HG03571 (cell line): ENCODE measurements around the gene S100P.
"Not testable (repeated sequence)": the region's sequence is repeated elsewhere in the genome, so short reads cannot be mapped to it uniquely, and the experiment has no call there.

Experiments used
- ATAC-seq: cut with Tn5 transposase; IDR thresholded peaks from one replicate; pipeline ENCODE4 v1.9.1; 2021; ENCODE audit not compliant: unreplicated experiment

Gene S100P

GRCh38 chr4:6720202-6720699, 26.6 kb downstream of the S100P start:
- no peak for ATAC-seq

- no peak for ATAC-seq
Observed at GRCh38 chr4:6721121-6721520, 27.4 kb downstream of the S100P start.

- no peak for ATAC-seq
Observed at GRCh38 chr4:6722891-6723290, 29.2 kb downstream of the S100P start.

- no peak for ATAC-seq
Observed at GRCh38 chr4:6723851-6724250, 30.2 kb downstream of the S100P start.

GRCh38 chr4:6724421-6725111, 30.9 kb downstream of the S100P start:
- no peak for ATAC-seq

- ATAC-seq, result not testable (repeated sequence)
Observed at GRCh38 chr4:6725427-6725961, 31.8 kb downstream of the S100P start.

- ATAC-seq, result no peak
Observed at GRCh38 chr4:6727081-6727942, 33.6 kb downstream of the S100P start.

GRCh38 chr4:6727943-6728250, 34.2 kb downstream of the S100P start:
- no peak for ATAC-seq

- ATAC-seq, result no peak
Observed at GRCh38 chr4:6728320-6729029, 34.8 kb downstream of the S100P start.

GRCh38 chr4:6730603-6731317, 37.1 kb downstream of the S100P start:
- no peak for ATAC-seq

- no peak for ATAC-seq
Observed at GRCh38 chr4:6731318-6731675, 37.6 kb downstream of the S100P start.

GRCh38 chr4:6731780-6732179, 38.1 kb downstream of the S100P start:
- no peak for ATAC-seq

- ATAC-seq, result no peak
Observed at GRCh38 chr4:6732441-6733357, 39.0 kb downstream of the S100P start.

GRCh38 chr4:6733358-6734164, 39.9 kb downstream of the S100P start:
- no peak for ATAC-seq

GRCh38 chr4:6734165-6734786, 40.6 kb downstream of the S100P start:
- no peak for ATAC-seq

- ATAC-seq, result no peak
Observed at GRCh38 chr4:6739920-6740319, 46.2 kb downstream of the S100P start.

GRCh38 chr4:6740347-6740746, 46.7 kb downstream of the S100P start:
- ATAC-seq, result no peak

- no peak for ATAC-seq
Observed at GRCh38 chr4:6742507-6742906, 48.8 kb downstream of the S100P start.

- no peak for ATAC-seq
Observed at GRCh38 chr4:6742989-6743388, 49.3 kb downstream of the S100P start.
